Ovary (tissue), 3 donors: ENCODE data around the gene RILPL2.

Experiments
- CTCF ChIP-seq, 3 donors: fragments of 450-650 bp in 2 of 3; fragments of 200-600 bp in 1 of 3; IDR thresholded peaks; one replicate each; pipeline versions ENCODE4 v1.5.1 to v1.8.0; 2016 to 2022; ENCODE audit warnings: antibody characterized with exemption in 3 of 3, mild to moderate bottlenecking in 1 of 3
- EP300 ChIP-seq: sonication (generic); formaldehyde crosslinking; IDR thresholded peaks from one replicate; pipeline ENCODE4 v1.6.1; 2017; ENCODE audit warnings: antibody characterized with exemption
- POLR2A ChIP-seq: fragments of 450-650 bp; IDR thresholded peaks from one replicate; pipeline ENCODE4 v1.6.1; 2017; ENCODE audit warnings: antibody characterized with exemption, mild to moderate bottlenecking, moderate library complexity
- donor health status: DM: no; HTN: no; CAD: no.

- no peak for TF ChIP-seq CTCF (IDR thresholded peaks at IDR 0.05)
- no peak for TF ChIP-seq POLR2A
- no peak for TF ChIP-seq EP300
These were observed 15.2 kb downstream of the RILPL2 start for GRCh38 chr12:123421314-123421713.
